Measurements from ENCODE around the gene PCSK2.
A peak's percentile ranks its signal among the peaks of the same experiment; 100 is the strongest.

The PCSK2 gene

GRCh38 chr20:17441745-17442144, 214.9 kb downstream of the PCSK2 start:
- Histone ChIP-seq H3K9me3 (ENCODE audit: control insufficient read depth, insufficient read depth, low read length) (no peaks in the 10 kb centered on the region), H3K4me3 (ENCODE audit: low read length) (no peak overlapping the region), H3K4me1 (ENCODE audit: control insufficient read depth, low read length) (no peaks in the 10 kb centered on the region), H3K9me2 (replicated peaks; ENCODE audit: control insufficient read depth, low read length) (no peaks in the 10 kb centered on the region), H3K27me3 (ENCODE audit: control insufficient read depth, low read length) (no peaks in the 10 kb centered on the region), H4K20me1 (ENCODE audit: control insufficient read depth, insufficient read depth, low read depth, low read length) (no peaks in the 10 kb centered on the region), H3F3A (ENCODE audit: control insufficient read depth, insufficient read depth) (no peaks in the 10 kb centered on the region), H3K79me2 (ENCODE audit: control insufficient read depth, low read length) (no peaks in the 10 kb centered on the region), H3K36me3 (ENCODE audit: control insufficient read depth, low read length) (no peaks in the 10 kb centered on the region), H3K4me2 (ENCODE audit: low read length) (no peak overlapping the region), H3K27ac (ENCODE audit: low read depth, low read length) (no peak overlapping the region)
- TF ChIP-seq EZH2phosphoT487 (IDR thresholded peaks at IDR 0.05; ENCODE audit: borderline replicate concordance, low read length) (no peak), CTCF (IDR thresholded peaks at IDR 0.05; ENCODE audit: low read depth, low read length, poor library complexity, severe bottlenecking) (no peak)

- Histone ChIP-seq H4K20me1 (ENCODE audit: control insufficient read depth, insufficient read depth, low read depth, low read length) (no peaks in the 10 kb centered on the region), H3K79me2 (ENCODE audit: control insufficient read depth, low read length) (no peaks in the 10 kb centered on the region), H3K27me3 (ENCODE audit: control insufficient read depth, low read length) (no peaks in the 10 kb centered on the region), H3K9me3 (ENCODE audit: control insufficient read depth, insufficient read depth, low read length) (no peaks in the 10 kb centered on the region), H3F3A (ENCODE audit: control insufficient read depth, insufficient read depth) (no peaks in the 10 kb centered on the region), H3K9me2 (replicated peaks; ENCODE audit: control insufficient read depth, low read length) (no peaks in the 10 kb centered on the region), H3K36me3 (ENCODE audit: control insufficient read depth, low read length) (no peaks in the 10 kb centered on the region), H3K4me1 (ENCODE audit: control insufficient read depth, low read length) (no peaks in the 10 kb centered on the region), H3K4me3 (ENCODE audit: low read length) (no peak overlapping the region), H3K27ac (ENCODE audit: low read depth, low read length) (no peak overlapping the region), H3K4me2 (ENCODE audit: low read length) (no peak overlapping the region)
- TF ChIP-seq EZH2phosphoT487 (IDR thresholded peaks at IDR 0.05; ENCODE audit: borderline replicate concordance, low read length) (no peak), CTCF (IDR thresholded peaks at IDR 0.05; ENCODE audit: low read depth, low read length, poor library complexity, severe bottlenecking) (peak; percentile 58)
Measured at GRCh38 chr20:17442588-17442987, 215.7 kb downstream of the PCSK2 start.

GRCh38 chr20:17443131-17443858, 216.5 kb downstream of the PCSK2 start:
- H3K27ac ChIP-seq (ENCODE audit: low read depth, low read length), result no peak overlapping the region
- H3K27me3 ChIP-seq (ENCODE audit: control insufficient read depth, low read length), result no peaks in the 10 kb centered on the region
- no peaks in the 10 kb centered on the region for H4K20me1 ChIP-seq (ENCODE audit: control insufficient read depth, insufficient read depth, low read depth, low read length)
- no peaks in the 10 kb centered on the region for H3K9me3 ChIP-seq (ENCODE audit: control insufficient read depth, insufficient read depth, low read length)
- H3K9me2 ChIP-seq (replicated peaks; ENCODE audit: control insufficient read depth, low read length), result no peaks in the 10 kb centered on the region
- H3K4me1 ChIP-seq (ENCODE audit: control insufficient read depth, low read length), result no peaks in the 10 kb centered on the region
- no peaks in the 10 kb centered on the region for H3F3A ChIP-seq (ENCODE audit: control insufficient read depth, insufficient read depth)
- no peaks in the 10 kb centered on the region for H3K79me2 ChIP-seq (ENCODE audit: control insufficient read depth, low read length)
- TF ChIP-seq CTCF (IDR thresholded peaks at IDR 0.05; ENCODE audit: low read depth, low read length, poor library complexity, severe bottlenecking), result no peak
- no peak for TF ChIP-seq EZH2phosphoT487 (IDR thresholded peaks at IDR 0.05; ENCODE audit: borderline replicate concordance, low read length)
- H3K4me3 ChIP-seq (ENCODE audit: low read length), result no peak overlapping the region
- no peaks in the 10 kb centered on the region for H3K36me3 ChIP-seq (ENCODE audit: control insufficient read depth, low read length)
- H3K4me2 ChIP-seq (ENCODE audit: low read length), result no peak overlapping the region
